Keratinocyte (primary cell): ENCODE measurements around the gene NARS2. TPM values are rescaled to one million over a fixed set of nuclear protein-coding genes. Genes with fewer than 3 reads are reported as not detected.

Source experiments
- DNase-seq: peaks from one replicate; pipeline ENCODE4 v3.0.0-alpha.2; 2011; ENCODE audit warnings: low read depth, missing footprints, low spot score
- FAIRE-seq: peaks from 2 replicates; lab custom pipeline; 2011; peaks lifted over from hg19 to GRCh38; lab: Jason Lieb, UNC
- H2AFZ ChIP-seq: 2 replicates; pipeline ENCODE4 v1.6.0; 2012; ENCODE audit warnings: low read length, control low read depth, inconsistent platforms; ENCODE audit not compliant: control insufficient read depth
- H3K27ac ChIP-seq: 2 replicates; pipeline ENCODE4 v1.5.1; 2011; ENCODE audit warnings: low read length; ENCODE audit not compliant: control insufficient read depth, insufficient read depth
- H3K27me3 ChIP-seq: 3 replicates; pipeline ENCODE4 v1.6.0; 2011; ENCODE audit warnings: low read length; ENCODE audit not compliant: control insufficient read depth, insufficient read depth; ENCODE audit errors: extremely low read depth
- H3K36me3 ChIP-seq, 2 experiments: 2 replicates in 1 of 2; 3 replicates in 1 of 2; pipeline ENCODE4 v1.5.1; 2011; ENCODE audit warnings: low read length in 2 of 2, mild to moderate bottlenecking in 1 of 2; ENCODE audit not compliant: control insufficient read depth in 2 of 2, insufficient read depth in 2 of 2; ENCODE audit errors: extremely low read depth in 1 of 2
- H3K4me1 ChIP-seq: 3 replicates; pipeline ENCODE4 v1.5.1; 2011; ENCODE audit warnings: low read length; ENCODE audit not compliant: control insufficient read depth, insufficient read depth; ENCODE audit errors: extremely low read depth
- H3K4me2 ChIP-seq: 3 replicates; pipeline ENCODE4 v1.6.0; 2011; ENCODE audit warnings: low read depth, low read length; ENCODE audit not compliant: control insufficient read depth, insufficient read depth; ENCODE audit errors: extremely low read depth
- H3K4me3 ChIP-seq, 3 experiments: fragments of 200-600 bp in 1 of 3; sonication (generic) in 1 of 3; 2 replicates in 2 of 3; 3 replicates in 1 of 3; pipeline ENCODE4 v1.5.1; 2011 to 2016; ENCODE audit warnings: low read length in 3 of 3, mild to moderate bottlenecking in 3 of 3, control low read depth in 2 of 3, inconsistent platforms in 1 of 3, low read depth in 1 of 3, mixed read lengths in 1 of 3, mixed run types in 1 of 3, moderate library complexity in 1 of 3; ENCODE audit not compliant: control insufficient read depth in 2 of 3, insufficient read depth in 2 of 3; ENCODE audit errors: extremely low read depth in 1 of 3
- H3K79me2 ChIP-seq: 2 replicates; pipeline ENCODE4 v1.6.0; 2012; ENCODE audit warnings: low read length; ENCODE audit not compliant: control insufficient read depth, insufficient read depth
- H3K9ac ChIP-seq: 3 replicates; pipeline ENCODE4 v1.6.0; 2011; ENCODE audit warnings: low read length; ENCODE audit not compliant: control insufficient read depth, insufficient read depth; ENCODE audit errors: extremely low read depth
- H3K9me1 ChIP-seq: 3 replicates; pipeline ENCODE4 v1.6.0; 2011; ENCODE audit warnings: low read length; ENCODE audit not compliant: control insufficient read depth, insufficient read depth; ENCODE audit errors: extremely low read depth
- H3K9me3 ChIP-seq: 2 replicates; pipeline ENCODE4 v1.5.1; 2012; ENCODE audit warnings: low read depth, low read length; ENCODE audit not compliant: control insufficient read depth
- H4K20me1 ChIP-seq: 3 replicates; pipeline ENCODE4 v1.6.0; 2011; ENCODE audit warnings: low read length; ENCODE audit not compliant: control insufficient read depth, insufficient read depth; ENCODE audit errors: extremely low read depth
- CTCF ChIP-seq, 3 experiments: IDR thresholded peaks in 1 of 3; conservative IDR thresholded peaks in 1 of 3; optimal IDR thresholded peaks in 1 of 3; 2 replicates in 2 of 3; 3 replicates in 1 of 3; pipeline versions ENCODE3 to v1.5.1; 2011; ENCODE audit warnings: low read length in 3 of 3, mild to moderate bottlenecking in 3 of 3, moderate library complexity in 2 of 3, control low read depth in 1 of 3, inconsistent platforms in 1 of 3; ENCODE audit not compliant: insufficient read depth in 2 of 3; ENCODE audit errors: extremely low read depth in 1 of 3
- EZH2 ChIP-seq: IDR thresholded peaks from one replicate; pipeline ENCODE4 v1.6.1; 2012; ENCODE audit warnings: inconsistent platforms, mild to moderate bottlenecking, low read length, moderate library complexity
- dilution Hi-C: fragments of 300-500 bp; cut with MboI; formaldehyde crosslinking; loops from one replicate; pipeline ENCODE4 v1.7.0; 2020; ENCODE audit warnings: low sequenced_read_pairs; ENCODE audit not compliant: extremely low pct_ligation_motif_present
- polyA plus RNA-seq, 5 experiments: library from polyadenylated mRNA; depleted of rRNA in 3 of 5; stranded (reverse) in 3 of 5; stranded (forward) in 1 of 5; unstranded in 1 of 5; fragments of >200 nt; gene quantifications; 1 replicate in 1 of 5; 2 replicates in 3 of 5; 3 replicates in 1 of 5; pipeline versions ENCODE4 v1.2.1 to v1.2.3, GENCODE V29; 2011 to 2012; ENCODE audit warnings: missing spikeins in 2 of 5, low read depth in 1 of 5, low replicate concordance in 1 of 5

Gene NARS2
- polyA plus RNA-seq, 1 donor (not counting 4 experiments of a cell fraction or from before 2014, with no cell fraction given), result 28.8 TPM

- no peaks in the 10 kb centered on the region for H3K9me3 ChIP-seq
- dilution Hi-C loops, result no loop called here
- no peaks in the 10 kb centered on the region for H3K9me1 ChIP-seq
- no peak overlapping the region for H3K9ac ChIP-seq
- H3K4me1 ChIP-seq, result peaks cover 11% of the 10 kb centered on the region
- no peak overlapping the region for H3K27ac ChIP-seq
- DNase-seq (no peak), FAIRE-seq (no peak)
- H3K36me3 ChIP-seq, result no peaks in the 10 kb centered on the region
- H3K4me3 ChIP-seq, result no peak overlapping the region
- no peak overlapping the region for H3K4me2 ChIP-seq
- H3K79me2 ChIP-seq, result no peaks in the 10 kb centered on the region
- no peak for TF ChIP-seq EZH2
- TF ChIP-seq CTCF (optimal IDR thresholded peaks at IDR 0.05 in 1 of 3, IDR thresholded peaks at IDR 0.05 in 1 of 3, conservative IDR thresholded peaks at IDR 0.05 in 1 of 3; ENCODE audit: extremely low read depth in 1 of 3, insufficient read depth in 2 of 3, low read length in 3 of 3), result no peak
- no peaks in the 10 kb centered on the region for H3K27me3 ChIP-seq
- H2AFZ ChIP-seq, result no peak overlapping the region
- H4K20me1 ChIP-seq, result no peaks in the 10 kb centered on the region
Measured at GRCh38 chr11:78429660-78430059, 145.0 kb downstream of the NARS2 start.

GRCh38 chr11:78429209-78429608, 145.5 kb downstream of the NARS2 start:
- Histone ChIP-seq H3K9me1 (no peaks in the 10 kb centered on the region), H3K79me2 (no peaks in the 10 kb centered on the region), H3K36me3 (no peaks in the 10 kb centered on the region), H3K27me3 (no peaks in the 10 kb centered on the region), H4K20me1 (no peaks in the 10 kb centered on the region), H3K4me1 (peaks cover 11% of the 10 kb centered on the region), H3K4me3 (no peak overlapping the region), H3K9ac (no peak overlapping the region), H2AFZ (no peak overlapping the region), H3K27ac (no peak overlapping the region), H3K4me2 (no peak overlapping the region), H3K9me3 (no peaks in the 10 kb centered on the region)
- FAIRE-seq (no peak), DNase-seq (no peak)
- TF ChIP-seq EZH2 (no peak), CTCF (optimal IDR thresholded peaks at IDR 0.05 in 1 of 3, IDR thresholded peaks at IDR 0.05 in 1 of 3, conservative IDR thresholded peaks at IDR 0.05 in 1 of 3; ENCODE audit: extremely low read depth in 1 of 3, insufficient read depth in 2 of 3, low read length in 3 of 3) (no peak)
- dilution Hi-C loops, result no loop called here
